ENCODE results near the gene CCDC83.

DNA sequence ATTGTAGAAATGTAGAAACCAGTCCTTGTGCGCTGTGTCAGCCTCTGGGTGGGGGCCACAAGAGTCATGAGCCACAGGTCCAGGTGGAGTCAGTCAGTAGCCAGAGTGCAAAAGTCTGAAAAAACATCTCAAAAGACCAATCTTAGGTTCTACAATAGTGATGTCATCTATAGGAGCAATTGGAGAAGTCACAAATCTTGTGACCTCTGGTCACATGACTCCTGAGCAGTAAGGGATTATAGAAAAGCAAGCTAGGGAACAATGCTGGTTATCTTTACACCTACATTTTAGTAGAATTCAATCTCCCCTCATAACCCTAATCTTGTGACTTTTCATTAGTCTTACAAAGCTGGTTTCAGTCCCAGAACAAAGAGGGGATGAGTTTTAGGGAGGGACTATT, 82.7 kb downstream of the CCDC83 start:
- TF ChIP-seq CREB1 (CRISPR knock-in tag; IDR thresholded peaks at IDR 0.05; ENCODE audit: low read depth) (no peak), POLR2AphosphoS5 (IDR thresholded peaks at IDR 0.05; ENCODE audit: low read depth) (no peak), EZH2phosphoT487 (IDR thresholded peaks at IDR 0.05; ENCODE audit: unreplicated experiment) (no peak), ZNF114 (CRISPR knock-in tag; IDR thresholded peaks at IDR 0.05) (no peak)
- TF ChIP-seq, protein P1, sequence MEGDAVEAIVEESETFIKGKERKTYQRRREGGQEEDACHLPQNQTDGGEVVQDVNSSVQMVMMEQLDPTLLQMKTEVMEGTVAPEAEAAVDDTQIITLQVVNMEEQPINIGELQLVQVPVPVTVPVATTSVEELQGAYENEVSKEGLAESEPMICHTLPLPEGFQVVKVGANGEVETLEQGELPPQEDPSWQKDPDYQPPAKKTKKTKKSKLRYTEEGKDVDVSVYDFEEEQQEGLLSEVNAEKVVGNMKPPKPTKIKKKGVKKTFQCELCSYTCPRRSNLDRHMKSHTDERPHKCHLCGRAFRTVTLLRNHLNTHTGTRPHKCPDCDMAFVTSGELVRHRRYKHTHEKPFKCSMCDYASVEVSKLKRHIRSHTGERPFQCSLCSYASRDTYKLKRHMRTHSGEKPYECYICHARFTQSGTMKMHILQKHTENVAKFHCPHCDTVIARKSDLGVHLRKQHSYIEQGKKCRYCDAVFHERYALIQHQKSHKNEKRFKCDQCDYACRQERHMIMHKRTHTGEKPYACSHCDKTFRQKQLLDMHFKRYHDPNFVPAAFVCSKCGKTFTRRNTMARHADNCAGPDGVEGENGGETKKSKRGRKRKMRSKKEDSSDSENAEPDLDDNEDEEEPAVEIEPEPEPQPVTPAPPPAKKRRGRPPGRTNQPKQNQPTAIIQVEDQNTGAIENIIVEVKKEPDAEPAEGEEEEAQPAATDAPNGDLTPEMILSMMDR (conservative IDR thresholded peaks at IDR 0.05; ENCODE audit: low read depth in 2 of 2): no peak
